Hematopoietic multipotent progenitor cell treated with erythropoietin and hydrocortisone succinate and interleukin-3 and kit ligand, for 4 days (in vitro differentiated cells): Measurements from ENCODE around the gene FOXP1.

Experiments
- DNase-seq: peaks from one replicate; pipeline ENCODE4 v3.0.0-alpha.2; 2015

The FOXP1 gene

DNA sequence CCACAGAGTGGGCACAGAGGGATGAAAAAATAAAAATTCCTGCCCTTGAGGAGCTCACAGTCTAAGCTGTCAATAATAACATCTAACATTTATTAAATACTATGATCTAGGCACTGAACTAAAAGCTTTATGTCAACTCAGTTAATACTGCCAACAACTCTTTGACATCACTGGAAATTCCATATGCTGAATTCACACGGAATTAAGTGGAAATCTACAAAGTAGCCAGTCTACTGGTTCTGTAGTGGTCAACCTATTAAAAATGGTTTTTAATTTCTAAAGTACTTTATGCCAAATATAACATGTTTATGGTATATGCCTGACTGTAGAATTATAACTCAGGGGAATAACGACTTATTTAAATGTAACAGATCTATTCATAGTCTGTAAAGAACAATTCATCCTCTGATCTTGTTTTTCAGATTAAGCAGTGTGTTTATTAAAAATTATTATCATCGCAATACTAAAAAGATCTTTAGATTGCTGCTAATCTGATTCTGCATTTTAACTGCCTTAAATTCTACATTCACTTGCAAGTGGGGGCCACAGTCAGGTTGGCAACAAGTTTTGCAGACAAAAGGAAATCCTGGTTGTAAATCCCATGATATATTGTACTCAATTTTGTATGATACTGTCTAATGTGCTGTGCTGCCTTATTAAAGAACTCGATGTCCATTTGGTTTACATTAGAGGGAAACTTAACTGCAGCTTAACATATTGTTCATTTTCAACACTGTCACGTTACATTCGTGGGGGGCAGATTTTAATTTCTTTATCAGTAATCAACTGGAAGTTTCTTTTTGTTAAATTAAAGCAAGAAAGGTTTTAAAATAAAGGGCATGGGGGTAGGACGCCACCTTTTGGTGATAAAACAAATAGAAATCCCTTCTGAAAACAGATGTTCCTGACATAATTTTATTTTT, 2.6 kb upstream of the FOXP1 start:
- DNase-seq = peak; percentile 83

- peak; percentile 80 for DNase-seq
Observed at GRCh38 chr3:71585131-71585530, 1.6 kb upstream of the FOXP1 start.

DNA sequence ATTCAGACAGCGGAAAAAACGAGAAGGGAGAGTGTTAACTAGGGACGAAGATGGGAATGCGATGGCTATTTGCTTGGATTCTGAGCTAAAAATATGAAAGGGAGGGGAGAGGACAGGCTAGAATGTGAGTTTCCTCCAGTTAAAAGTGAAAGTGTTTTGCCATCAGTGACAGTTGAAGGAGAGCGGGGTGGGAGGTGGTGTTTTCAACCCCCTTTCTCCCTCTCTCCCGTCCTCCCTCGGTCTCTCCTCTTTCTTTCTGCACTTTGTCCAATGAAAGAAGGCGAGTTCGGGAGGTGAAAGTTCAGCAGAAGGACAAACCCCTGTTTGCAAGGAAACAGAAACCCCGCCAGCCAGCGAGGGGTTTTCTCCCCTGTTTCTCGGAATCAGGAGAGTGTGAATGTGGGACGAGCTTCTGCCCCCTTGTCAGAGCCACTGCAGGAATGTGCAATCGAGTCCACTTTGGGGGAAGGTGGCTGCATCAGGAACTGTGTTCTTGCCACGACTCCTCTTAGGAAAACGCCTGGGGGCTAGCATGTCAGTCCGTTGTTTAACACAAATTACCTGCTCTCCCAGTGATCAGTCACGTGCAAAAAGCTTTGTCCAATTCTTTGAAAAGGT, 975 bp upstream of the FOXP1 start:
- peak; percentile 81 for DNase-seq

DNA sequence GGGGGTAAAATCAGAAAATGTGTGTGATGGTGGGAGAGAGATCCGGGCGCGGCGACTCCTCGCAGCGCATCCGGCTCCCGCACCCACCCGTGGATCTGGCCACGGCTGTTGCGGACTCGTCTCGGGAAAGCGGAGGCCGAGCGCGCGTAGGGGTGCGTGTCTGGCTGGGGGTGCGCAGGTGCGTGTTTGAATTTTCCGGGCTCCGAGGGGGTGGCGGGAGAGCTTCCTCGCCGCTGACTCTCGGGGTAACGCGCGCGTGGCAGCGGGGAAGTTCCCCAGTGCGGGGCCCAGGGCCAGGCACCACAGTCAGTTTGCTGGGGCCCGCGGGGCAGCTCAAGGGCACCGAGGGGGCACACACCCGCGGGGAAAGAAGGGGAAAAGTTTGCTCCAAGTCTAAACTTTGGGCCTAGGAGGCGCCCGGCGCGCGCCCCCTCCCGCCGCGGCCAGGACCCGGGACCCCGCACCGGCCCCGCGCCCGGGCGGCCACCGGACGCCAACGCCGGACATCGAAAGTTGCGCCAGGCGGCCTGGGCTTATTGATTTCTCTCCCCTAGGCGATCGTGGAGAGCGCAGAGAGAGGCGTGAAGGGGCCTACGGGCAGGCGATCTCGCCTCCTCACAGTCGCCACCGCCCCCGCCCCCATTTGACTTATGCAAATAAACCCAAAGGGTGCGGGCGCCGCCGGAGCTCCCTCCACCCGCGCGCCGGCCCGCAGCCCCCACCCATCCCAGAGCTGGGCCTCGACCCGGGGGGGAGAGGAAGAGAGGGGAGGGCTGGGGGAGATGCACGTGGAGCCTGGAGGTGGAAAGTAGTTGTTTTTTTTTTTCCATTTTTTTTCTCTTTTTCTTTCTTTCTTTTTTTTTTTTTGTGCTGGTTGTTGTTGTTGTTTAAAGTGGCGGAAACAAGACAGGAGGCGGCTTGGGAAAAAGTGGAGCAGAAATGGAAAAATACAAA, 639 bp downstream of the FOXP1 start:
- peak; percentile 92 for DNase-seq

GRCh38 chr3:71582036-71582611, 1.4 kb downstream of the FOXP1 start:
- peak; percentile 89 for DNase-seq

DNA sequence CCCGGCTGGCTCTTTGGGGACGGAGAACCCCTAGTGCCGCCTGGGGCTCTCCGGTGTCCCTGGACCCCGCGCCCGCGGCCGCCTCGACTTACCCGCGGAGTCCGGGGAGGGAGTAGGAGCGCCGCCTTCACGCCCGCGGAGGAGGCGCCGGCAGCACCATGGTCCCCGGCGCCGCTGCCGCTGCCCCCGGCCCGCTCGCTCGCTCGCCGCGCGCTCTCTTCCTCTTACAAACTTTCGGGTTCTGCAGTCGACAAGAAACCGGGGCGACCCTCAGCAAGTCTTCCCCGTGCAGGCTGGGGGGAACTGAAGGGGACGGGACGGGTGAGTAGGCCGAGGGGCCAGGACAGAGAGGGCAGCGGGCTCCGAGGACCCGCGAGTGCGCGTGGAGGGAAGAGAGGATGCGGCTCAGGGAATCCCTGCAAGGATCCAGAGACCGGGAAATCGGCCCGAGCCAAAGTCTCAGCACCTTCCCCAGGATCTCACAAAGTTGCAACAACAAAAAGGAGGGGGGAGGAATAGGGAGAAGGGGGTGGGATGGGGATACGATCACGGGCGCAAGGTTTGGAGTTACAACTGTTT, 2.0 kb downstream of the FOXP1 start:
- peak; percentile 61 for DNase-seq

GRCh38 chr3:71580636-71581456, 2.7 kb downstream of the FOXP1 start:
- peak; percentile 38 for DNase-seq

DNA sequence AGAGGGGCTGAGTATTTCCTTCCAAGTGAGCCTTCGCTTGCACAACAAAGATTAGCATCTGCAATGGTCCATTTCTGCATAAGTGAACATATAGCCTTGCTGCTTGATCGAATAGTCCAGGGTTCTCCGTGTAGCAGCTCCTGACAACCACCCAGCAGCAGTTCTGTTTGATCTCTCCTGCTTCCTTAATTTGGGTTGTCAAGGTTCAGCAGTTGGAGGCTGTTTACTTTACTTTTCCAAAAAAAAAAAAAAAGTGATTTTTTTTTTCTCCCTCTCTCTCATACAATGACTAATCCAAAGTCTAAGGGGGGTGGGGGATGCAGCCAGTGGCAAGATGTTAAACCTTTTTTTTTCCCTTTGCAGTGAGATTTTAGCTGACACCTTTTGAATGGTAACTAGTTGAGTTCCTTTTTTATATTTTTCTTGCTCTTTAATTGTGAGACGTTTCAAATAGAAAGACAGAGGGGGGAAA, 3.6 kb downstream of the FOXP1 start:
- peak; percentile 75 for DNase-seq

DNA sequence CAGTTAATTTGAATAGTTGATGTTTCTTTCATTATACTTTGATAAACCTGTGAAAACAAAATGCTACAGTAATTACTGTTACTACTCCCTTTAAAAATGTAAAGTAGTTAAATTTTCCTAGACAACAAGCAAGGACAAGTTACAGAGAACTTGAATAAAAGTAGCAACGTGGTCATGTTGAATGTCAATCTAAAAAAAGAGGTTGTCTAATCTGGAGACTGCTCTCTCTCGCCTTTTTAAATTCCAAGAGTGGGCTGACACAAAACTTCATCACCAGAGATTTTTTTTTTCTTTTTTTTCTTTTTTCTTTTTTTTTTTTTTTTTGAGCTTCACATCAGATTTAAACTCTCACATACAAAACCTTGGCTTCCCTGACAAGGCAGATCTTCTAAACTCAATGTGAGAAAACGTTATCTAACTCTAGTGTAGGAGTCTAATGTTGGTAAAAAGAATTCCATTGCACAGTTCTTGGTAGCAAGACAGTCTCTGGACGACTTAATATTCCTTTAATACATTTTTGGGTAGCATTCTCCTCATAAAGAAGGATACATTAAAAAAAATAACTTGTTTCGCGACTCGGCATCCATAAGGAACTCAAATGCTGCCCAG, 4.1 kb downstream of the FOXP1 start:
- peak; percentile 37 for DNase-seq

DNA sequence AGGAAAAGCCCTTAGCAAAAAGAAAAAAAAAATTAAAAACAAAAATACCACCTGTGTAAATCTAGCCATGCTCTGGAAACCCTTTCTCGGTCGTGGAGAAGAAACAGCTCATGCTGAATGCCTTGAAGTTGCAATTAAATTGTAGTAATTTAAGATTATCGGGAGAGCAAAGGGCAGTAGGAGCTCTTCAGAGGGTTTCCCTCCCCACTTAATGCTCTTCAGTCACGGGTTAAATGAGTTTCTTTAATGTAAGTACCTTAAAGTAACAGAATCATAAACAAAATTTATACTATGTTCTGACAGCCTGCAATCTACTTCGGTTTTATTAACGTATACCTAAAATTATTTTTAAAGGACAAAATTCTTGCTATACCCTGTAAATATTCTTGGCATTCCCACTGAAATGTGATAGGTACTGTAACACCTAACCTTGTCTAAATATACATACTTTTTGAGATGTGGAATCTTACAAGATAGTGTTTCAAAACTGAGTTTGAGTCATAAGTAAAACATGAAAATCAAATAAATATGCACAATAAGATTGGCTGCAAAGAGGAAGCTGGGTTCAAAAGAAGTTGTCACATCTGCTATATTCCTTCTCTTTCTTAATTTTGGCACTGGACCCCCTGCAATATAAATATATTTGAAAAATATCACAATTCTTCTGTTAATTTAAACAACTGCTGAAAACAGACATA, 5.3 kb downstream of the FOXP1 start:
- peak; percentile 51 for DNase-seq

GRCh38 chr3:71577011-71577410, 6.5 kb downstream of the FOXP1 start:
- DNase-seq = peak; percentile 70

DNA sequence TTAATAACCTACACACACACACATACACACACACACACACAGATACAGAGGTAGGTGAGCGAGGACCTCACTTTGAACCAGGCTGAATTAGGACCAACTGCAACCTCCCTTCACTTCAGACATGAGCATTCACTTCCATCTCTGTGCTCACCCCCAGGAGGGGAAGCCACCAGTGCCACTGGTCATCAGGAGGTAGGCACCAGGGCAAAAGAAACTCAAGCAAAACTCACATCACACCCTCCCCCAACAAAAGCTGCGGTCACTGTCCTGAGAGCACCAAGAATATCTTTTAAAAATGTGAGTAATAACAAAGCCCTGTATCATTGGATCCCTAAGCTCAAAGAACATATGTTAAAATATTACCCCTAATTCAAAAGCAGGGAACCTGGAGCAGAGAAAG, 8.1 kb downstream of the FOXP1 start:
- no peak for DNase-seq

DNA sequence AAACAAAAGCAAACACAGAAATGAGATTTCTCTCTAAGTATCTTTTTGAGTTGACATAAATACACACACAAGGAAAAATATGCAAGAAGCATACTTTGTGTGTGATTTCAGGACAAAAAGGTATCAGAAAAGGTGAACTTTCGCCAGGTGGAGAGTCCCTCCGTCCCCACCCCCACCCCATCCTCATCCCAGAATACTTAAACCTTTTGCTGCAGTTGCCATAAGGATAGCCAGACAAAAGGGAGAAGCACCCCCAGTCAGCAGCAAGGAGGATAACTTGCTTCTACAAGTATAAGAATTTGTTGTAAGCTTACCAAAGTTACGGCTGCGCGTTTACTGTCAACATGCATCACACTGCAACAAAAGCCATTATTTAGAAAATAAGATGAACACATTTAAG, 10.3 kb downstream of the FOXP1 start:
- no peak for DNase-seq

GRCh38 chr3:71570546-71570945, 13.0 kb downstream of the FOXP1 start:
- DNase-seq = no peak

- no peak for DNase-seq
Observed at GRCh38 chr3:71568207-71568606, 15.3 kb downstream of the FOXP1 start.

GRCh38 chr3:71566776-71567175, 16.8 kb downstream of the FOXP1 start:
- no peak for DNase-seq

DNA sequence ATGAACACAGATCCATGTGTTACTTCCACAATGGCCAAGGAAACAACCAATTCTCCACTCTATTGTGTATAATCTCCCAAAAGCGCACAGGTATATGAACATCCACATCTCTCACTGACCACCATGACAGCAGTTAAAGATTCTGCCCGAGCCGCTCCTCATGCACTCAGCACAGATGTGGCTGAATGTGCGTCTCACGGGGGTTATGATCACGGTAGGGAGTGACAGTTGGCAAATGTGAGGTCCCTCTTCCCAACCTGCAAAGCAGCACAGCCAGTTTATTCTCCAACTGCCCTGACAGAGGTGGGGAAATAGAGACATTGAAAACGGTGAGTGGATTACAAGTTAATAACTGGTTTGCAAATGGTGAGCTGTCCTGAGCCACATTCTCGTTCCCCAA, 17.6 kb downstream of the FOXP1 start:
- no peak for DNase-seq

GRCh38 chr3:71565316-71565715, 18.2 kb downstream of the FOXP1 start:
- no peak for DNase-seq

DNA sequence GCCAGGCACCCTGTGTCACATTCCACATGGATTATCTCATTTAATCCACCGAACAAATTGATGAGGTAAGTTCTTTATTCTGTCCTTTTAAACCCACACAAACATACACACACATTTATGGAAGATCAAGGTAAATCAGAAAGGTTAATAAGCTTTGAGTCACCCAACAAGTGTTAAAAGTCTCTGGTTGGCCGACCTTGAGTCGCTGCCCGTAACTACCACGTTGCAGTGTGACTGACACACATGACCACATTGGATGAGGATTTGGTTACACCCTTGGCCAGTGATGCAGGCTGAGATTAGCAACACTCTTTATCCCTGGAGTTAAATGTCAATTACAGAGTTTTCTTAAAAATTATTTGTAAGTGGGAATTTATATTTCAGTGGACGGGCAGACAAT, 19.2 kb downstream of the FOXP1 start:
- no peak for DNase-seq

DNA sequence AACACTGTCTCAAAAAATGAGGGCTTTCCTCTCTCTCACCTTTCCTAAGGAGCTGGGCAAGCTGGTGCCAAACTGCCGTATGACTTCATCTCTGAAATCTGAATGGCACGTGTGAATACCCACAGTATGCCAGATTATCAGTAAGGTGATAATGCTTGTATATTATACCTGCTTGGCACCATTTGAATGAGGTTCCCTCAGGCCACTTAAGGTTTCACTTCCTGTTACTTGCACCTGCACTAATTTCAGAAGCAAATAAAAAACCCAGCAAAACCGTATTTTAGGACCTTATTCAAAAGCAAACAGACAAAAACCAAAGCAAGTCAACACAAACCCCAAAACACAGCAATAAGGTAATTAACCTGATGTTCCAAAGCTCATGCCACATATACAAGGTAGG, 19.7 kb downstream of the FOXP1 start:
- DNase-seq = no peak
